LHCN-M2 (cell line): ENCODE data around the gene THBS2. TPM values are rescaled to one million over a fixed set of nuclear protein-coding genes. Genes with fewer than 3 reads are reported as not detected.
A peak's percentile ranks its signal among the peaks of the same experiment; 100 is the strongest.
"Not testable (repeated sequence)": the region's sequence is repeated elsewhere in the genome, so short reads cannot be mapped to it uniquely, and the experiment has no call there.

Experiments used
- DNase-seq: peaks from one replicate; pipeline ENCODE4 v3.0.0-alpha.2; 2012; ENCODE audit warnings: low read depth
- polyA plus RNA-seq: library from polyadenylated mRNA; unstranded; fragments of >200 nt; gene quantifications from one replicate; pipeline ENCODE4 v1.2.1, GENCODE V29; 2012; ENCODE audit warnings: missing spikeins
- total RNA-seq: library from RNA; depleted of rRNA; stranded (reverse); fragments of >200 nt; gene quantifications from 2 replicates; pipeline ENCODE4 v1.2.3, GENCODE V29; 2014; rRNA removed

THBS2 gene
- 14.9 and 18.6 TPM in 2 replicates for total RNA-seq
- 22.6 TPM for polyA plus RNA-seq

DNA sequence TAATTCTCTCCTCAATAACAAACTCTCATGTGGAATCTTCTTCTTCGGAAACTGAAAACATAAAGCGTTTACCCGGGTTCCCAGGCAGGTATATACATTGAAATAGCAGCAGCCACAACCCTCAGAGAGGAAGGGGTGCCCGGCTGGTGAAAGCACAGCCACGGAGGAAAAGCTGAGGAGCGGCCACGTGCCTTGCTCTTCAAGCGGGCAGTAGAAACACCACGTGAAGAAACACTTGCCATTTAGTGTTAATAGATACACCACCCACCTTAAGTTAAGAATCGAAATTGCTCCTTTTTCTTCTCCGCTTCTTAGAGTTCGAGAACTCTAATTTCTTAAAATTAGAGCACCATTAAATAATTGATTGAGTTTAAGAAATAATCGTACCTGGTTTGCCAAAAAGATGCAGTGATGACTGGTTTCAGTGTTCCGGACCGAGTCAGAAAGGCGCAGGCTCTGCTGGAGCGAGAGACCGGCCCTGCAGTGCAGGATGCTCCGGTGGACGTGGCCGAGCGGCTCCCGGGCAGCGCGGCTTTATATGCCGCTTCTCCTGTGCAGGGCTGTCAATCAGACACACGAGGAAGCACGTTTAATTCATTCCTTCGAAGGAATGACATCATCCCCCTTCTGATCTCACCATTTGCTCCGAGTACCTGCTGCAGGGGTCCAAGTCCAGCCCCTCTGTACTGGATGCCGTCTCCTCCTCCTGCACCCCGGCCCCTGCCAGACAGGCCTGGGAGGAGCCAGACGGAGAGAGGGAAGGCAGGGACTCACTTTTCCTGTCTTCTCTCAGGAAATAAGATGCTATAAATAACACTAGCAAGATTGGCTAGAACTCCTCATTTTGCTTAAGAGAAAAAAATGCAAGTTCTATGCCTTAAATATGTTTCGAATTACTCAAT, at the start of gene THBS2:
Gene THBS2 (minus strand): TSS at position 510 of the 902 bp plus-strand sequence. CDS start 3,062 bp downstream, outside the sequence.
- DNase-seq = peak; percentile 34

DNA sequence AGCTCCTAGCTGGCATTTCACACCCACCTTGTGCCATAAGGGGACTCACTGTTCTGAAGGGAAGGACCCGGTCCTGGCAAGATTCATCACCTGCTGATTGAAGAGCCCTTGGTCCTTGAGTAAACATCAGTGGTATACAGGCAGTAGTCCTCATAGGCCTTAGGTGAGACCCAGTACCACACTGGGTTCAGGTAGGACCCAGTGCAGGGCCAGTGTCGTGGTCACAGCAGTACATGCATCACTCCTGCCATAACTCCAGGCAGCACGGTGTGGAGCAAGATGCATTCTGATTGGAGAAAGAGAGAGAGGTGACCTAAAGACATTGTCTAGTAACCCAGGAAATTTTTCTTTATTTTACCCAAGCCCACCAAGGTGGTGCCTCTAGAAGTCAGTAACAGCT, 49.1 kb upstream of the THBS2 start:
- DNase-seq = no peak

DNA sequence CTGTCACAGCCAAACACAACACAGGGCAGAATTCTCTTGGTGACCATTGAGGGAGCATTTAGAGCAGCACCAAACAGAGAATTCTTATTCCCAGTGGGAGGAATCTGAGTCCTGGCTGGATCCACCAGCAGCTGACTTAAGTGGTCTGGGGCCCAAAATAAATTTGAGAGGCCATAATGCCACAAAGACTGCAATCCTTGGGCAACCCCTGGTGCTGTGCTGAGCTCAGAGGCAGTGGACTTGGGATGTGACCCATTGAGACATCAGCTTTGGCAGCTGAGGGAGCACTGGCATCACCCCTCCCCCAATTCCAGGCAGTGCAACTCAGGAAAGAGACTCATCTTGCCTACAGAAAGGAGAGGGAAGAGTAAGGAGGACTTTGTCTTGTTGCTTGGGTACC, 48.6 kb upstream of the THBS2 start:
- no peak for DNase-seq

DNA sequence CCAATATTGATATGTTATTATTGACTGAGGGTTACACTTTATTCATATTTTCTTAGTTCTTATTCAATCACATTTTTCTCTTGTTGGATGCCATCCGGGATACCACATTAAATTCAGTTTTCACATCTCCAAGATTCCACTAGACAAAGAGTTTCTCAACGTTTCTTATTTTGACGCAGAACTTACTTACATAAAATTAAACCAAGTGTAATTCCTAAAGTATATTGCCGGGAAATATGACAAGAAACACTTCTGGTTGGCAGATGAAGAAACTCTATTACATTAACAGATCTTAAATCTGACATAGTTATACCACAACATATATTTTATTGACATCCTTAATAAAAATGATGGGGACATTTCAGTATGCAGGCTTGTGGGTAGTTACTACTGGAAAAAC, 47.3 kb upstream of the THBS2 start:
- no peak for DNase-seq

DNA sequence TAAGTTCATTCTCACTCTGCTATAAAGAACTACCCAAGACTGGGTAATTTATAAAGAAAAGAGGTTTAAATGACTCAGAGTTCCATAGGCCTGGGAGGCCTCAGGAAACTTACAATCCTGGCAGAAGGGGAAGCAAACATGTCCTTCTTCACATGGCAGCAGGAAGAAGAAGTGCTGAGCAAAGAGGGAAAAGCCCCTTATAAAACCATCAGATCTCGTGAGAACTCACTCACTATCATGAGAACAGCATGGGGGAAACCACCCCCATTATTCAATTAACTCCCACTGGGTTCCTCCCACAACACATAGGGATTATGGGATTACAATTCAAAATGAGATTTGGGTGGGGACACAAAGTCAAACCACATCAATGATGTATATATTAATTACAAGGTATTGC, 45.0 kb upstream of the THBS2 start:
- DNase-seq = not testable (repeated sequence)

DNA sequence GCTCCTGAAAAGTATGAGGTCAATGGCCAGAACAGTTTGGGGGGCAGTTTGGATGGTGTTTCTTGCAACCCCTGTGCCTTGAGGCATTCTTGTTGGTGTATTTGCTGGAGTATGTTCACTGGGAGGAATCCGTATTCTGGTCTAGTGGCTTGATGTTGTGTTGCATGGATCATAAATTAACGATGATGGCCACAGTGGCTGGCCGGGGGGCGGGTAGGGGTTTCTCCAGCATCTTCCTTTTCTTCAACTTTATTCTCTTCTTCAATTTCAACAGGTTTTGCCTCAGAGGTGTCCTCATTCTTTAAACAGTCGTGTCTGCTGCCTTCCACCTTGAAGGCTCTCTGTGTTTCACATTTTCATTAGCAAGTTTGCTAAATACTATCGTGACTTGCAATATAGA, 43.0 kb upstream of the THBS2 start:
- DNase-seq = no peak

DNA sequence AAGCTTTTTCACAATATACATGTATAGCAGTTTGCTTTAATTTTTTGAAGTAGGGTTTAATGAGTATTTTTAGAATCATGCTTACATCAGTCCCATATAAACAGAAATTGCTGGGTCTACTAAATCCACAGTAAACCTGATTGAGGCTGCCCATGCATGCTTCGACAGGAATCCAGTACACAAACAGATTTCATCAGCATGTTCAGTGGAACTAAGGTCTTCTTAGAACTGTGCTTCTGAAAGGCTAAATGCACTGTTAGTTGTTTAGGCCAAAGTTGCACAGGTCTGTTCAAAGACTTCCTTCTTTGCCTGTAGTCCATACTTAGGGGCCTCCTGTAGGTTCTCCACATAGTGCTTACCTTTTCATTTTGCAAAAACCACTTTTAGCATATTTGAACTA, 42.5 kb upstream of the THBS2 start:
- DNase-seq = no peak

DNA sequence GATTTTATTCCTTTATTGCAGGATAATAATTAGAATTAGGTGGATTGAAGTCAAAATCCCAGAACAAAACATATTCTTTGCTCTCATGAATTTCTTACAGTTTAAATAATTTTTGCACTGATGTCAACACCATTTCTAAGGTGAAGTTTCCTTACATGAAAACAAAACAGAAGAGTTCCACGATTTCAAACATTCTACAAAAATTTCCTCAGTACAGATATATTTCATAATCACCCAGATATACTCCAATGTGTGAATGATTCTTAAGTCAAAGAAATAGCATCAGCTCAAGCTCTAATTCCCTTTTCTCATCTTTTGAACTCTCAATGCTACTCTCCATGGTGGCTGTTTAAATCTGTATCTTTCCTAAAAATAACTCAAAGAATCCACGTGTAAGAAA, 39.5 kb upstream of the THBS2 start:
- no peak for DNase-seq

DNA sequence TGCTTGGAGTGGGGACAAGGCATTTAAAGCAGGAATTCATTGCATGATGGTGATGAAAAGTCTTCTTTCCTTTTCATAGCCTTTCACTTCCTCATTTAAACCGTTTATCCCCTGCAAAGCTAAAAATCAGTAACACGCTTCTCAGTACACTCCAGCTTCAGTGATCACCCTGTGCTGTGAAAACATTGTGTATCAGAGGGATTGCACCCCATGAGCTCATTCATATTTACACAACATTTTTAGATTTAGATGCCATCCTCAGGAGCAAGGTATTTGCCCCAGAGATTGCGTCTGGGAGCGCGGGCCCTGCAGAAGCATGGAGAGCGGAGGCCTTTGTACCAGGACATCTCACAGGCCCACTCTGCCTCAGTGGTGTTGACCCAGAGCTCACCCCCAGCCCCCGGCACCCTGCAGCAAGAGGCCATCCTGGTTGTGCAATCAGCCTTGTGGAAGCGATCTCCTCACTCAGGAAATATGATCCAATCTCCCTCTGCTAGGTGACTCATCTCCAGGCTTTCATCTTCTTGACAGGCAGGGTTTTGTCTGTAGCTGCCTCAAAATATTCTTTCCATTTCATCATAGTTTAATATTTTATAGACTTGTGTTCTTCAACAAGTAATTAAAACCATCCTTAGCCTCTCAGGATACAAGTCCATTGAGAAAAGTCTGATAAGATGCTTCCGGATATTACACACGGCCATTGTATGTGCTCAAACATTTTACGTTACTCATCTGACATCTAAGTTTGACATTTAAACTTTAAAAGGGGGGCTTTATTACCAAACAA, 38.9 kb upstream of the THBS2 start:
- peak; percentile 89 for DNase-seq

DNA sequence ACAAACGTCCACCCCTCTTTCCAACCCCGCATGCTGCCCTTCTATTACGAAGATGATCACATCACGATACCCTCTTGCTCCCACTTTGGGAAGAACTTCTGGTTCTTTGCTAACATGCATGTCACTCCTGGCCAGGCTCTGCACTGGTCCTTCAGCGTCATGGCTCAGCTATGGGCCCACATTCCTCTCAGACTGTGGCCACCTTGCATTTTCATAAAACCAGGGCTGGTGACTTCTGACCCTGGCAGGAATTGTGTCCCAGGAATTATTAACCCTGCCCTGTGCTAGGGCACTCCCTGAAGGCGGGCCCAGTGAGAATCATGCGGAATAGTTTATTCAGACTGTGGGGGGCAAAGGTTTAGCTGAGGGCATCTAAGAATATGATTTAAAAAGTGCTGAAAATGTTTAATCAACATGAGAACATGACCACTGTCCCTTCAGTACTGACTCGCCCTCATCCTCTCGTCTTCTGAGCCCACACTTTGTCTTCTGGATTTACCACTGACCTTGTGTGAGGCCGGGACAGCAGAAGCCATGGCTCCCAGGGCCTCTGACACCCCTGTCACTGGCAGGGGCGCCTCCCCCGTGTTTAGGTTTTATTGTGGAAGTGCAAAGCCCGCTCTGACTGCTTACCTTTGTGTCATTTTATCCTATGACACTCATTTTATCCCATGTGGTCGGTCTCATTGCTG, 38.1 kb upstream of the THBS2 start:
- no peak for DNase-seq

DNA sequence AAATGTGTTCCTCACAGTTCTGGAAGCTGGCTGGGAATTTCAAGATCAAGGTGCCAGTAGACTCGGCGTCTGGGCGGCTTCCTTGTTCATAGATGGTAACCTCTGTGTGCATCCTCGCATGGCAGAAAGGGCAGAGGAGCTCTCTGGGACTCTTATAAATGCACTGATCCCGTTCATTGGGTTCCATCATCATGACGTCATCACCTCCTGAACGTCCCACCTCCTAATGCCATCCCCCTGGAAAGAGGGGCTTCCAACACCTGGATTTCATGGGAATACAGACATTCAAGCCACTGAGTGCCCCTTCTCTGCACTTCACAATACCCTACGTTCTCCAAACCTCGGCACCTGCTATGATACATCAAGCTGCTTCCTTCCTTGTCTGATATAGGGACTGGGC, 37.5 kb upstream of the THBS2 start:
- no peak for DNase-seq

DNA sequence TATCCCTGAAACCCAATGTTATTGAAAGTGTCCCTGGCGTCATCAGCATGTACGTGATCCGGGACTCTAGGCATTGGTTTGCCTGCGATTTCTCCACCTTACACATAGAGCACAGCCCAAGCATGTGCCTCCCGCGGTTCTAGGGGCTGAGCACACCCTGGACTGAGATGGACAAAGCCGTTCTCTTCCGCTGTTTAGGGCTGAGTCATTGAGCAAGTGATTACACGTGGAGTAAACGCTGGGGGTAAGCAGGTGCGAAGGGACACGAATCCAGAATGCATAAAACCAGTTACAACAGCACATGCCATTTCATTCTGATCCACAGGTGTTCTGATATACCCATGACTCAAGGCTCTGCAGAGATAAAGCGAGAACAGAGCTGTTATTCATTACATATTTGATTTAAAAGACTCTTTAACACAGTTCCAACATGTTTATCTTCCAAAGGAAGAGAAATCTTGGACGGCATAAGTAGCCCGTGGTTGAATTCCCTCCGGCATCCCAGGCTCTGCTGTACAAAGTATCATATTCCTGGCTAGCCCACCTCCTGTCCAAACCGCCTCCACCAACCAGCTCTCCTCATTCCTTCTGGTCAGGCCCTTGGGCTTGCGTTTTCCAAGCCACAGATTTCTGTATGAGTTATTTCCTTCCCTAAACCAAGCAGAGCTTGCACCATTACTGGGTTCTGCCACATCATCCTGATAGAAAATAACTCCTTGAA, 36.1 kb upstream of the THBS2 start:
- peak; percentile 23 for DNase-seq

DNA sequence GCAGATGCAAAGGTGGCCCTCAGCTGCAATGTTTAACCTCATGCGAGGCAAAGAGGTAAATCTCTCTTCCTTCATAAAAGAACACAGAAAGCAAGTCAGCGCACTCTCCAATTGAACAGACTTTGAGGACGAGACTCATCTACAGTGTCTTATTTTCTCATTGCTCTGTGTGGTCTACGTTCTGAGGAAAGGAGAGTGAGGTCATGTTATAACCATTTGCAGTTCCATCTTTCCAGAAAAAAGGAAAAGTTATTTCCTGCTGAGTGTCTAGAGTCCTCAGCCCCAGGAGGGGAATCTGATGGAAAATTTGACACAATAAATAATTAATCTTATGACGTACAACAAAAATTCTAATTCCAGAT, 35.6 kb upstream of the THBS2 start:
- DNase-seq = no peak

DNA sequence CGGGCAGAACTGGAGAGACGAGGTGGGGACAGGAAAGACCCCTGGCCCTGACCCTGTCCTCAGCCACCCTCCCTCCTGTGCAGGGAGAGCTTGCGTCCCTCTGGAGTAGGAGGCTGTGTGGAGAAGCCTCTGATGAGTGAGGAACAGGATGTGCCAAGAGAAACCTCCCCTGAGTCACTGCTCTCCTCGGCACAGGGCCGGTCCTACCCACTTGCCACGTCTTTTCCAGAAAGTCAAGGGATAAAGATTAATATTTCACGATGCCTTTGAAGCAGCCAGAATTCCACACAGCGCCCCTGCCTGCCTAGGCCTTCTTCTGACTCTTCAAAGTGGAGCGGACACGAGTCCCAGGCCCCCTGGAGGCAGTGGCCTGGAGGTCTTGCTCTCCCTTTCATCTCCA, 34.9 kb upstream of the THBS2 start:
- peak; percentile 60 for DNase-seq

DNA sequence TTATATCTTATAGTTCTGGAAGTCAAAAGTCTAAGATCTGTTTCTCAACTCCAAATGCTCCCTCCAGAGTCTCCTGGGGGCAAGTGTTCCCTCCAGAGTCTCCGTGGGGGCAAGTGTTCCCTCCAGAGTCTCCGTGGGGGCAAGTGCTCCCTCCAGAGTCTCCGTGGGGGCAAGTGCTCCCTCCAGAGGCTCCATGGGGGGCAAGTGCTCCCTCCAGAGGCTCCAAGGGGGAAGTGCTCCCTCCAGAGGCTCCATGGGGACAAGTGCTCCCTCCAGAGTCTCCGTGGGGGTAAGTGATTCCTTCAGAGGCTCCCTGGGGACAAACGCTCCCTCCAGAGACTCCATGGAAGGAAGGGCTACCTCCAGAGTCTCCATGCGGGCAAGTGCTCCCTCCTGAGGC, 34.0 kb upstream of the THBS2 start:
- no peak for DNase-seq

DNA sequence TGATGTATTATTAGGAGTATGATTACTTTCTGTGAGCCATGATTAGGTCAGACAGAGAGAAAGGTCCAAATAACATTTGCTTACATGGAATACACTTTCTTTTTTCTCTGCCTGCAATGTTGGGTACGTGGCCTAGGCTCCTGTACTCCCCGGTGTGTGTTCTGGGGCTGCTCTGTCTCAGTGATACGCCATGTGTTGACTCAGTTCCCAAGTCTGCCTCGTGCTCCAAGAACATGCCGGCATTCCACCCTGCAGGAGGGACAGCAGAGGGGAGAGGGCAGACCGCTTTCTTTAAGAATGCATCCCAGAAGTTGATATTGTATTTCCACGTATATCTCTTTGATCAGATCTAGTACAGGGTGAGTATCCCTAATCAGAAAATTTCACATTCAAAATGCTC, 33.3 kb upstream of the THBS2 start:
- DNase-seq = no peak

DNA sequence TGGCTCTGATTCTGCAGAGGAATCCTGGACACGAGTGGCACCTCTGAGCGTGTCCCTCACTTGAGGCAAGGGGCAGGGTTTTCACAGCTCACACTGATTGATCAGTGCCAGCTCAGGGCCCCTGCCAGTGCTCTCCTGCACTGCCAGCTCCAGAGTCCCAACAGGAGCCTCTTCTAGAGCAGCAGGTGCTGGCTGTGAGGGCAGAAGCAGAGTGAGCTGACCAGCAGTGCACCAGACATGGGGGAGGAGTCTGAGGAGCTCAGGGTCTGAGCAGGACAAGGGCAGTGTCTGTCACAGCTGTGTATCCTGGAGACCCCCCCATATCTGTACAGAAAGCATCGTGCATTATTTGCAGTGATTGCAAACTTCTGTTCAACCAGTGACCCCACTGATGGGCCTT, 31.5 kb upstream of the THBS2 start:
- no peak for DNase-seq

DNA sequence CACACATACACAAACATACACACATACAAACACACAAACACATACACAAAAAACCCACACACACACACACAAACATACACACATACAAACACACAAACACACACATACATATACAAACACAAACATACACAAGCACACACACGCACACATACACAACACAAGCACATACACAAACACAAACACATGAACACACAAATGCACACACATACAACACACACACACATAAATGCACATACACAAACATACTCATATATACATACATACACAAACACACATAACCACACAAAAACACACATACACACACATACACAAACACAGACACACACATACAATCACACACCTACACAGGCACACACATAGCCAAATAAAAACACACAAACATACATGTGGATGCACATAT, 30.3 kb upstream of the THBS2 start:
- no peak for DNase-seq

DNA sequence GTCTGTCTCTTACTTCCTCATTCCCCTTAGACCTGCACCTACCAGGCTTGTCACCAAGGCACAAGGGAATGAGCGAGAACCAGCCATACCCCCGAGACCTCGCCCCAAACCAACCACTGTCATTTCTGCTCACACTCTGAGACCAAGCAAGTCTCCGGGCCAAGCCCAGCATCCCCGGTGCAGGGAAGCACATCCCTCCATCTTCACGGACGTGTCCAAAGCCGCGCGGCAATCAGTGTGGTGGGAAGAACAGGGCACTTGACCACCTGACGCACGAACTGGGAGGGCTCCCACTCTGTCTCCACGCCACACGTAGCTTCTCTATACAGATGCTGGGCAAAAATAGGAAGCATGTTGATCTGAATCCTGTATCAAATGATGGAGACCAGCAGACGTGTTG, 28.4 kb upstream of the THBS2 start:
- DNase-seq = no peak

DNA sequence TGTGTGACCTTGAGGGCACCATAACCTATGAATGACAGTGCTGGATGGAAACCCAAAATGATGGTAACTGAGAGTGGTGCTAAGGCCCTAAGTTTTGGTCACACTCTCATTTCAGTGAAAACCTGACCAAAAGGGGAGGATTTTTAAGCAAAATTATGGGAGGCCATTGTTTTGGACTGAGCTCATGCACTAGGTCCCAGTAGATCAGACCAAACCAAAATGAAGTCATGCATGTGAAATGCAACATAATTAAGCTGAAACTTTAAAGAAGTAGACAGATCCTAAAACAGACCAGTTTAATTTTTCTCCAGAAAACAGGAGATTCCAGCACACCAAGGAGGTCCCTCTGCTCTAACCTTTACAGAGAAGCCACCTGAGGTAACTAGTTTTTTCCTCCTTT, 24.0 kb upstream of the THBS2 start:
- DNase-seq = no peak

DNA sequence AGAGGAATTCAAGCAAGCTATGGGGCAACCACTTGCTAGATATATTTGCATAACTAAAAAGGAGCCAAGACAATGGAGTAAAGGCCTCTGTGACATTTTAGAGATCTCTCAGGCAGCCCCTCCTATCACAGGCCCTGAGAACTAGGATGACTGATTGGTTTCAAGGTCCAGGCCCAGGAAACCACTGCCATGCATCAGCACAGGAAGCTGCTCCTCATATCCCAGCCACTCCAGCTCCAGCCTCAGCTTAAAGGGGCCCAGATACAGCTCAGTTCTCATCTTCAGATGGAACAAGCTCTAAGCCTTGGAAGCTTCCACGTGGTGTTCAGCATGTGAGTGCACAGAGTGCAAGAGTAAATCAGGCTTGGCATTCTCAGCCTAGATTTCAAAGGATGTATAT, 21.1 kb upstream of the THBS2 start:
- DNase-seq = peak; percentile 27

DNA sequence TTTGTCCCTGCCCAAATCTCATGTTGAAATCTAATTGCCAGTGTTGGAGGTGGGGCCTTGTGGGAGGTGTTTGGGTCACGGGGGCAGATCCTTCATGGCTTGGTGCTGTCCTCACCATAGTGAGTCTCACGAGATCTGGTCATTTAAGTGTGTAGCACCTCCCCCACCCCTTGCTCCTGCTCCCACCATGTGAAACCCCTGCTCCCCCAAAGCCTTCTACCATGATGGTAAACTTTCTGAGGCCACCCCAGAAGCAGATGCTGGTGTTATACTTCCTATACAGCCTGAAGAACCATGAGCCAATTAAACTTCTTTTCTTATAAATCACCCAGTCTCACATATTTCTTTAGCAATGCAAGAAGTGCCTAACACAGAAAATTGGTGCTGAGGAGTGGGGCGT, 19.9 kb upstream of the THBS2 start:
- no peak for DNase-seq
